Effector memory CD4-positive, alpha-beta T cell (primary cell): ENCODE measurements around the gene GRK5.
"Not testable (repeated sequence)": the region's sequence is repeated elsewhere in the genome, so short reads cannot be mapped to it uniquely, and the experiment has no call there.

ENCODE experiments used
- DNase-seq, 3 donors: peaks; one replicate each; pipeline ENCODE4 v3.0.0-alpha.2; 2020
- H3K27ac ChIP-seq: 2 replicates; pipeline ENCODE4 v1.7.0; 2013; ENCODE audit warnings: mild to moderate bottlenecking, low read length, moderate library complexity; ENCODE audit not compliant: insufficient read depth, poor library complexity, severe bottlenecking
- H3K27me3 ChIP-seq: replicated peaks from 2 replicates; pipeline ENCODE4 v1.7.0; 2013; ENCODE audit warnings: mild to moderate bottlenecking, low read length; ENCODE audit not compliant: insufficient read depth, control insufficient read depth, poor library complexity, severe bottlenecking
- H3K36me3 ChIP-seq: 2 replicates; pipeline ENCODE4 v1.7.0; 2013; ENCODE audit warnings: mild to moderate bottlenecking, low read length, moderate library complexity; ENCODE audit not compliant: control insufficient read depth, insufficient read depth
- H3K4me1 ChIP-seq: 2 replicates; pipeline ENCODE4 v1.7.0; 2013; ENCODE audit warnings: low read length, mild to moderate bottlenecking; ENCODE audit not compliant: control insufficient read depth, insufficient read depth, poor library complexity, severe bottlenecking
- H3K4me3 ChIP-seq: 2 replicates; pipeline ENCODE4 v1.7.0; 2013; ENCODE audit warnings: low read length, low read depth, mild to moderate bottlenecking; ENCODE audit not compliant: insufficient read depth, poor library complexity, severe bottlenecking
- H3K9me3 ChIP-seq: 2 replicates; pipeline ENCODE4 v1.7.0; 2013; ENCODE audit warnings: mild to moderate bottlenecking, low read length, moderate library complexity; ENCODE audit not compliant: control insufficient read depth

The GRK5 gene

GRCh38 chr10:119429771-119430170 is 222.4 kb downstream of the GRK5 start:
- H3K36me3 ChIP-seq, result peaks cover 27% of the 10 kb centered on the region
- DNase-seq, result no peak
- H3K4me3 ChIP-seq, result no peak overlapping the region
- H3K4me1 ChIP-seq, result peaks cover 5% of the 10 kb centered on the region
- no peak overlapping the region for H3K27ac ChIP-seq
- no peaks in the 10 kb centered on the region for H3K27me3 ChIP-seq
- H3K9me3 ChIP-seq, result no peaks in the 10 kb centered on the region

- Histone ChIP-seq H3K36me3 (peaks cover 21% of the 10 kb centered on the region), H3K4me3 (no peak overlapping the region), H3K9me3 (no peaks in the 10 kb centered on the region), H3K4me1 (peaks cover 5% of the 10 kb centered on the region), H3K27me3 (no peaks in the 10 kb centered on the region), H3K27ac (no peak overlapping the region)
- DNase-seq, result no peak
These were observed 223.8 kb downstream of the GRK5 start for GRCh38 chr10:119431034-119431772.

GRCh38 chr10:119431773-119432135 is 224.4 kb downstream of the GRK5 start:
- H3K36me3 ChIP-seq, result peaks cover 21% of the 10 kb centered on the region
- DNase-seq, result no peak
- no peaks in the 10 kb centered on the region for H3K9me3 ChIP-seq
- H3K4me1 ChIP-seq, result peaks cover 5% of the 10 kb centered on the region
- no peak overlapping the region for H3K4me3 ChIP-seq
- no peaks in the 10 kb centered on the region for H3K27me3 ChIP-seq
- H3K27ac ChIP-seq, result no peak overlapping the region

GRCh38 chr10:119434942-119435341 is 227.6 kb downstream of the GRK5 start:
- not testable (repeated sequence) for H3K27me3 ChIP-seq, H3K9me3 ChIP-seq, H3K4me1 ChIP-seq, H3K27ac ChIP-seq, H3K4me3 ChIP-seq, DNase-seq
- H3K36me3 ChIP-seq, result peaks cover 19% of the 10 kb centered on the region

GRCh38 chr10:119438717-119439116 is 231.3 kb downstream of the GRK5 start:
- Histone ChIP-seq H3K36me3 (peaks cover 16% of the 10 kb centered on the region), H3K27ac (no peak overlapping the region), H3K9me3 (no peaks in the 10 kb centered on the region), H3K27me3 (no peaks in the 10 kb centered on the region), H3K4me3 (no peak overlapping the region), H3K4me1 (no peaks in the 10 kb centered on the region)
- no peak for DNase-seq

GRCh38 chr10:119439922-119440321 is 232.6 kb downstream of the GRK5 start:
- Histone ChIP-seq H3K36me3 (peaks cover 16% of the 10 kb centered on the region), H3K4me3 (no peak overlapping the region), H3K27ac (no peak overlapping the region), H3K9me3 (no peaks in the 10 kb centered on the region), H3K27me3 (no peaks in the 10 kb centered on the region), H3K4me1 (no peaks in the 10 kb centered on the region)
- no peak for DNase-seq

- Histone ChIP-seq H3K27ac (no peak overlapping the region), H3K36me3 (peaks cover 13% of the 10 kb centered on the region), H3K4me1 (peaks cover 8% of the 10 kb centered on the region), H3K9me3 (no peaks in the 10 kb centered on the region), H3K27me3 (no peaks in the 10 kb centered on the region), H3K4me3 (no peak overlapping the region)
- DNase-seq, result no peak
These were observed 233.9 kb downstream of the GRK5 start for GRCh38 chr10:119441151-119441821.

- H3K36me3 ChIP-seq, result peaks cover 5% of the 10 kb centered on the region
- H3K4me1 ChIP-seq, result peaks cover 8% of the 10 kb centered on the region
- no peaks in the 10 kb centered on the region for H3K9me3 ChIP-seq
- H3K27me3 ChIP-seq, result no peaks in the 10 kb centered on the region
- H3K4me3 ChIP-seq, result no peak overlapping the region
- H3K27ac ChIP-seq, result no peak overlapping the region
- no peak for DNase-seq
These were observed 234.8 kb downstream of the GRK5 start for GRCh38 chr10:119441921-119442757.

- DNase-seq, result no peak
- H3K4me3 ChIP-seq, result no peak overlapping the region
- no peaks in the 10 kb centered on the region for H3K27me3 ChIP-seq
- H3K27ac ChIP-seq, result no peak overlapping the region
- peaks cover 6% of the 10 kb centered on the region for H3K36me3 ChIP-seq
- no peaks in the 10 kb centered on the region for H3K9me3 ChIP-seq
- H3K4me1 ChIP-seq, result peaks cover 8% of the 10 kb centered on the region
These were observed 235.3 kb downstream of the GRK5 start for GRCh38 chr10:119442758-119443060.

- Histone ChIP-seq H3K27ac (no peak overlapping the region), H3K4me3 (no peak overlapping the region), H3K9me3 (no peaks in the 10 kb centered on the region), H3K27me3 (no peaks in the 10 kb centered on the region), H3K36me3 (peaks cover 10% of the 10 kb centered on the region), H3K4me1 (peaks cover 8% of the 10 kb centered on the region)
- no peak for DNase-seq
These were observed 236.1 kb downstream of the GRK5 start for GRCh38 chr10:119443441-119443840.
